SK-N-SH treated with all-trans-retinoic acid at 6 μM for 48 hours (cell line): ENCODE results near the gene CDKN2A.

ENCODE experiments used
- ATAC-seq: fragments of 200-7000 bp; cut with Tn5 transposase; 3 replicates; pipeline ENCODE4 v1.9.1; 2020; ENCODE audit warnings: mild to moderate bottlenecking, moderate library complexity
- ARNTL ChIP-seq: fragments of 450-650 bp; formaldehyde crosslinking; IDR thresholded peaks from 2 replicates; pipeline ENCODE4 v1.5.0; 2020; ENCODE audit warnings: low read depth, mild to moderate bottlenecking, moderate library complexity, borderline replicate concordance
- BACH2 ChIP-seq: fragments of 250-450 bp; sonication (Bioruptor Pico); IDR thresholded peaks from 2 replicates; pipeline ENCODE4 v1.9.0; 2021; ENCODE audit warnings: mild to moderate bottlenecking, borderline replicate concordance
- ESRRG ChIP-seq: fragments of 250-450 bp; sonication (Bioruptor Pico); IDR thresholded peaks from 2 replicates; pipeline ENCODE4 v1.6.1; 2021; ENCODE audit warnings: mild to moderate bottlenecking
- GLIS3 ChIP-seq: fragments of 250-450 bp; sonication (Bioruptor Pico); IDR thresholded peaks from 2 replicates; pipeline ENCODE4 v1.5.0; 2020; ENCODE audit warnings: mild to moderate bottlenecking, moderate library complexity
- ISL1 ChIP-seq: fragments of 250-450 bp; sonication (Bioruptor Pico); IDR thresholded peaks from 2 replicates; pipeline ENCODE4 v2.1.2; 2022; ENCODE audit warnings: mild to moderate bottlenecking, moderate library complexity
- OSR1 ChIP-seq: fragments of 250-450 bp; sonication (Bioruptor Pico); IDR thresholded peaks from 2 replicates; pipeline ENCODE4 v1.8.0; 2022; ENCODE audit warnings: moderate library complexity, mild to moderate bottlenecking, inconsistent platforms
- PPARA ChIP-seq: fragments of 250-450 bp; sonication (Bioruptor Pico); IDR thresholded peaks from 2 replicates; pipeline ENCODE4 v1.5.0; 2020; ENCODE audit warnings: mild to moderate bottlenecking, borderline replicate concordance
- RARB ChIP-seq: fragments of 250-450 bp; sonication (Bioruptor Pico); IDR thresholded peaks from 2 replicates; pipeline ENCODE4 v1.8.0; 2021; ENCODE audit warnings: mild to moderate bottlenecking, moderate library complexity
- SNAI2 ChIP-seq: fragments of 250-450 bp; sonication (Bioruptor Pico); IDR thresholded peaks from 2 replicates; pipeline ENCODE4 v1.5.0; 2020; ENCODE audit warnings: mild to moderate bottlenecking, moderate library complexity
- TCF4 ChIP-seq: fragments of 250-450 bp; sonication (Bioruptor Pico); IDR thresholded peaks from 2 replicates; pipeline ENCODE4 v1.8.0; 2021; ENCODE audit warnings: mild to moderate bottlenecking, moderate library complexity, borderline replicate concordance
- TOX ChIP-seq: fragments of 250-450 bp; sonication (Bioruptor Pico); IDR thresholded peaks from 2 replicates; pipeline ENCODE4 v1.8.0; 2021; ENCODE audit warnings: mild to moderate bottlenecking, moderate library complexity, borderline replicate concordance
- ZC3H10 ChIP-seq: fragments of 250-450 bp; sonication (Bioruptor Pico); IDR thresholded peaks from 2 replicates; pipeline ENCODE4 v1.5.1; 2021; ENCODE audit warnings: mild to moderate bottlenecking, moderate library complexity
- ZFP3 ChIP-seq: fragments of 250-450 bp; sonication (Bioruptor Pico); IDR thresholded peaks from 2 replicates; pipeline ENCODE4 v1.5.0; 2020; ENCODE audit warnings: mild to moderate bottlenecking, moderate library complexity
- ZNF565 ChIP-seq: fragments of 450-650 bp; formaldehyde crosslinking; conservative IDR thresholded peaks from 2 replicates; pipeline ENCODE4 v1.5.0; 2020; ENCODE audit warnings: low read depth, mild to moderate bottlenecking, moderate library complexity
- ZNF70 ChIP-seq: fragments of 450-650 bp; formaldehyde crosslinking; IDR thresholded peaks from 2 replicates; pipeline ENCODE4 v1.5.0; 2020; ENCODE audit warnings: mild to moderate bottlenecking, moderate library complexity
- ZNF8 ChIP-seq: fragments of 450-650 bp; formaldehyde crosslinking; IDR thresholded peaks from 2 replicates; pipeline ENCODE4 v1.5.0; 2020; ENCODE audit warnings: mild to moderate bottlenecking, moderate library complexity
- TF ChIP-seq, protein P1 (sequence below): fragments of 250-450 bp; sonication (Bioruptor Pico); IDR thresholded peaks from 2 replicates; pipeline ENCODE4 v1.8.0; 2020; ENCODE audit warnings: mild to moderate bottlenecking, moderate library complexity, borderline replicate concordance
- TF ChIP-seq, protein P2 (sequence below): fragments of 250-450 bp; sonication (Bioruptor Pico); IDR thresholded peaks from 2 replicates; pipeline ENCODE4 v1.5.1; 2020; ENCODE audit warnings: low read depth, mild to moderate bottlenecking, moderate library complexity
- TF ChIP-seq, protein P3 (sequence below): fragments of 250-450 bp; sonication (Bioruptor Pico); IDR thresholded peaks from 2 replicates; pipeline ENCODE4 v1.5.0; 2020; ENCODE audit warnings: mild to moderate bottlenecking, moderate library complexity
- TF ChIP-seq, protein P4 (sequence below): fragments of 250-450 bp; sonication (Bioruptor Pico); IDR thresholded peaks from 2 replicates; pipeline ENCODE4 v1.8.0; 2021; ENCODE audit warnings: low read depth, mild to moderate bottlenecking, moderate library complexity, borderline replicate concordance

The CDKN2A gene

DNA sequence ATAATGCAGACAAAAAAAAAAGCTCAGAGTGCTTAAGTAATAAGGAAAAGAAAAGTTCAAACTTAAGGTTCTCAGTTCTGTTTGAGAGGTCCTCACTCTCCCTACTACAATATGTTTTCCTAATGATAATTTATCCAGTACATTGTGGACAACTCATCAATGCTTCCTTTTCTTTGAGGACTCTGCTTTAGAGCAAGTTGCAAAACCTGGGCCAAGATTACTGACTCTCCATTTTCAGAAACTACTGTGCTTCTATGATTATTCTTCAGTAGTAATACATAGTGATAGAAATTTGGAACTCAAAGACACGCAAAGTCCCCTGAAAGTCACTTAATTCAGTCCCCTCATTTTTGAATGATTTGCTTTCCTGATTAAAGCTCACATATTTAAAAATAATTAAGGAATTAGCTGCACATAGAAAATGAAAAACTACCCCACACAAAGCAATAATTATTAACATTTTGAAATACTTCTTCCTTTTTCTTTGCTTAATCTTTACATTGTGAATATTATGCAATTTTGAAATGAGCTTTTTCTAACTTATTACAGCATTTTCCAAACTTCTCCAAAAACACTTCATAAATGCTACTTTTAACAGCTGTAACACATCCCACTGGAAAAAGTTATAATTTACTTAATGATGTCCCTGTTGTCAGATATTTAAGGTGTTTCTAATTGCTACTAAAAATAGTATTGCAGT is 11.2 kb downstream of the CDKN2A start:
- ATAC-seq, result no peak
- TF ChIP-seq ZNF70 (CRISPR knock-in tag), result no peak
- TF ChIP-seq SNAI2 (CRISPR knock-in tag), result no peak
- no peak for TF ChIP-seq ZNF8 (CRISPR knock-in tag)

DNA sequence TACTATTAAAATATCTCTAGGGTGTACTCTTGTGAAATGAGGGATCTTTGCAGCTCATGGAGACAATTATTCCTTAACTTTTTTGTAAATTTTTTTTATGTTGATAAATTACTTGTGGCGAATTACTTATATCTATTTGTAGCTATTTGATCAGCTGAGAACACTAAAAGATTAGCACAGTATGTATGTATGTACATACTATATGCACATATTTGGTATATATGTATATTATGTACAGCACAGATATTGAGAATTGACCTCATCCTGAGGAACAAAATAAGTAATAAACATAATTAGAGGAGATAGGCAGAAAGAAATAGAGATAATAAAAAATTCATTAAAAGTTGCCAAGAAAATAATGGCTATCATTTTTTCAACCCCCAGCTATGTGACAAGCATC is 11.8 kb downstream of the CDKN2A start:
- no peak for ATAC-seq
- TF ChIP-seq, protein P1, sequence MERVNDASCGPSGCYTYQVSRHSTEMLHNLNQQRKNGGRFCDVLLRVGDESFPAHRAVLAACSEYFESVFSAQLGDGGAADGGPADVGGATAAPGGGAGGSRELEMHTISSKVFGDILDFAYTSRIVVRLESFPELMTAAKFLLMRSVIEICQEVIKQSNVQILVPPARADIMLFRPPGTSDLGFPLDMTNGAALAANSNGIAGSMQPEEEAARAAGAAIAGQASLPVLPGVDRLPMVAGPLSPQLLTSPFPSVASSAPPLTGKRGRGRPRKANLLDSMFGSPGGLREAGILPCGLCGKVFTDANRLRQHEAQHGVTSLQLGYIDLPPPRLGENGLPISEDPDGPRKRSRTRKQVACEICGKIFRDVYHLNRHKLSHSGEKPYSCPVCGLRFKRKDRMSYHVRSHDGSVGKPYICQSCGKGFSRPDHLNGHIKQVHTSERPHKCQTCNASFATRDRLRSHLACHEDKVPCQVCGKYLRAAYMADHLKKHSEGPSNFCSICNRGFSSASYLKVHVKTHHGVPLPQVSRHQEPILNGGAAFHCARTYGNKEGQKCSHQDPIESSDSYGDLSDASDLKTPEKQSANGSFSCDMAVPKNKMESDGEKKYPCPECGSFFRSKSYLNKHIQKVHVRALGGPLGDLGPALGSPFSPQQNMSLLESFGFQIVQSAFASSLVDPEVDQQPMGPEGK (CRISPR knock-in tag), result no peak
- TF ChIP-seq ZC3H10 (CRISPR knock-in tag) (no peak), RARB (CRISPR knock-in tag) (no peak), ZNF8 (CRISPR knock-in tag) (no peak), TOX (CRISPR knock-in tag) (no peak), ISL1 (no peak), TCF4 (CRISPR knock-in tag) (no peak), BACH2 (CRISPR knock-in tag) (no peak), ESRRG (CRISPR knock-in tag) (no peak)
- TF ChIP-seq, protein P2, sequence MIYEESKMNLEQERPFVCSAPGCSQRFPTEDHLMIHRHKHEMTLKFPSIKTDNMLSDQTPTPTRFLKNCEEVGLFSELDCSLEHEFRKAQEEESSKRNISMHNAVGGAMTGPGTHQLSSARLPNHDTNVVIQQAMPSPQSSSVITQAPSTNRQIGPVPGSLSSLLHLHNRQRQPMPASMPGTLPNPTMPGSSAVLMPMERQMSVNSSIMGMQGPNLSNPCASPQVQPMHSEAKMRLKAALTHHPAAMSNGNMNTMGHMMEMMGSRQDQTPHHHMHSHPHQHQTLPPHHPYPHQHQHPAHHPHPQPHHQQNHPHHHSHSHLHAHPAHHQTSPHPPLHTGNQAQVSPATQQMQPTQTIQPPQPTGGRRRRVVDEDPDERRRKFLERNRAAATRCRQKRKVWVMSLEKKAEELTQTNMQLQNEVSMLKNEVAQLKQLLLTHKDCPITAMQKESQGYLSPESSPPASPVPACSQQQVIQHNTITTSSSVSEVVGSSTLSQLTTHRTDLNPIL (CRISPR knock-in tag), result no peak
- TF ChIP-seq, protein P3, sequence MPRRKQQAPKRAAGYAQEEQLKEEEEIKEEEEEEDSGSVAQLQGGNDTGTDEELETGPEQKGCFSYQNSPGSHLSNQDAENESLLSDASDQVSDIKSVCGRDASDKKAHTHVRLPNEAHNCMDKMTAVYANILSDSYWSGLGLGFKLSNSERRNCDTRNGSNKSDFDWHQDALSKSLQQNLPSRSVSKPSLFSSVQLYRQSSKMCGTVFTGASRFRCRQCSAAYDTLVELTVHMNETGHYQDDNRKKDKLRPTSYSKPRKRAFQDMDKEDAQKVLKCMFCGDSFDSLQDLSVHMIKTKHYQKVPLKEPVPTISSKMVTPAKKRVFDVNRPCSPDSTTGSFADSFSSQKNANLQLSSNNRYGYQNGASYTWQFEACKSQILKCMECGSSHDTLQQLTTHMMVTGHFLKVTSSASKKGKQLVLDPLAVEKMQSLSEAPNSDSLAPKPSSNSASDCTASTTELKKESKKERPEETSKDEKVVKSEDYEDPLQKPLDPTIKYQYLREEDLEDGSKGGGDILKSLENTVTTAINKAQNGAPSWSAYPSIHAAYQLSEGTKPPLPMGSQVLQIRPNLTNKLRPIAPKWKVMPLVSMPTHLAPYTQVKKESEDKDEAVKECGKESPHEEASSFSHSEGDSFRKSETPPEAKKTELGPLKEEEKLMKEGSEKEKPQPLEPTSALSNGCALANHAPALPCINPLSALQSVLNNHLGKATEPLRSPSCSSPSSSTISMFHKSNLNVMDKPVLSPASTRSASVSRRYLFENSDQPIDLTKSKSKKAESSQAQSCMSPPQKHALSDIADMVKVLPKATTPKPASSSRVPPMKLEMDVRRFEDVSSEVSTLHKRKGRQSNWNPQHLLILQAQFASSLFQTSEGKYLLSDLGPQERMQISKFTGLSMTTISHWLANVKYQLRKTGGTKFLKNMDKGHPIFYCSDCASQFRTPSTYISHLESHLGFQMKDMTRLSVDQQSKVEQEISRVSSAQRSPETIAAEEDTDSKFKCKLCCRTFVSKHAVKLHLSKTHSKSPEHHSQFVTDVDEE (CRISPR knock-in tag), result no peak

DNA sequence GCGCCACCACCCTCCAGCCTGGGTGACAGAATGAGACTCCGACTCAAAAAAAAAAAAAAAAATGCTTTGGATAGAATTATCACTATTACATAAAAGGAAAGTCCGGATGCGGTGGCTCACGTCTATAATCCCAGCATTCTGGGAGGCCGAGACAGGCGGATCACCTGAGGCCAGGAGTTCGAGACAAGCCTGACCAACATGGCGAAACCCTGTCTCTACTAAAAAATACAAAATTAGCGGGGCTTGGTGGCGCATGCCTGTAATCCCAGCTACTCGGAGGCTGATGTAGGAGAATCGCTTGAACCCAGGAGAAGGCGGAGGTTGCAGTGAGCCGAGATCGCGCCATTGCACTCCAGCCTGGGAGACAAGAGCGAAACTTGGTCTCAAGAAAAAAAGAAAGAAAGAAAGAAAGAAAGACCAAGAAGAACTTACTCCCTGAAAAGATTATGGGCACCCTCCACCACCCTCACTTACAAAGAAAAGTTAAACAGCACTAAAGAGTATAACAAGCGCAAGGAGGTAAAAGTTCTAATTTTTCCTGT is 17.8 kb downstream of the CDKN2A start:
- no peak for ATAC-seq
- TF ChIP-seq PPARA (CRISPR knock-in tag) (no peak), OSR1 (CRISPR knock-in tag) (no peak), GLIS3 (CRISPR knock-in tag) (no peak), RARB (CRISPR knock-in tag) (no peak), BACH2 (CRISPR knock-in tag) (no peak), TCF4 (CRISPR knock-in tag) (no peak), ZNF565 (CRISPR knock-in tag) (no peak), ARNTL (CRISPR knock-in tag) (no peak), TOX (CRISPR knock-in tag) (no peak), ZFP3 (CRISPR knock-in tag) (no peak)
- TF ChIP-seq, protein P4, sequence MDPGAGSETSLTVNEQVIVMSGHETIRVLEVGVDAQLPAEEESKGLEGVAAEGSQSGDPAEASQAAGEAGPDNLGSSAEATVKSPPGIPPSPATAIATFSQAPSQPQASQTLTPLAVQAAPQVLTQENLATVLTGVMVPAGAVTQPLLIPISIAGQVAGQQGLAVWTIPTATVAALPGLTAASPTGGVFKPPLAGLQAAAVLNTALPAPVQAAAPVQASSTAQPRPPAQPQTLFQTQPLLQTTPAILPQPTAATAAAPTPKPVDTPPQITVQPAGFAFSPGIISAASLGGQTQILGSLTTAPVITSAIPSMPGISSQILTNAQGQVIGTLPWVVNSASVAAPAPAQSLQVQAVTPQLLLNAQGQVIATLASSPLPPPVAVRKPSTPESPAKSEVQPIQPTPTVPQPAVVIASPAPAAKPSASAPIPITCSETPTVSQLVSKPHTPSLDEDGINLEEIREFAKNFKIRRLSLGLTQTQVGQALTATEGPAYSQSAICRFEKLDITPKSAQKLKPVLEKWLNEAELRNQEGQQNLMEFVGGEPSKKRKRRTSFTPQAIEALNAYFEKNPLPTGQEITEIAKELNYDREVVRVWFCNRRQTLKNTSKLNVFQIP (CRISPR knock-in tag), result no peak
- TF ChIP-seq, protein P1 (CRISPR knock-in tag), result no peak
- TF ChIP-seq, protein P2 (CRISPR knock-in tag), result no peak
- TF ChIP-seq, protein P3 (CRISPR knock-in tag), result no peak
